Brain pericyte (primary cell): Measurements from ENCODE around the gene PMCH.
"Not testable (repeated sequence)": the region's sequence is repeated elsewhere in the genome, so short reads cannot be mapped to it uniquely, and the experiment has no call there.

Source experiments
- DNase-seq: peaks from one replicate; pipeline ENCODE4 v3.0.0-alpha.2; 2012; ENCODE audit warnings: low read depth, low spot score

Gene PMCH, protein sequence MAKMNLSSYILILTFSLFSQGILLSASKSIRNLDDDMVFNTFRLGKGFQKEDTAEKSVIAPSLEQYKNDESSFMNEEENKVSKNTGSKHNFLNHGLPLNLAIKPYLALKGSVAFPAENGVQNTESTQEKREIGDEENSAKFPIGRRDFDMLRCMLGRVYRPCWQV

DNA sequence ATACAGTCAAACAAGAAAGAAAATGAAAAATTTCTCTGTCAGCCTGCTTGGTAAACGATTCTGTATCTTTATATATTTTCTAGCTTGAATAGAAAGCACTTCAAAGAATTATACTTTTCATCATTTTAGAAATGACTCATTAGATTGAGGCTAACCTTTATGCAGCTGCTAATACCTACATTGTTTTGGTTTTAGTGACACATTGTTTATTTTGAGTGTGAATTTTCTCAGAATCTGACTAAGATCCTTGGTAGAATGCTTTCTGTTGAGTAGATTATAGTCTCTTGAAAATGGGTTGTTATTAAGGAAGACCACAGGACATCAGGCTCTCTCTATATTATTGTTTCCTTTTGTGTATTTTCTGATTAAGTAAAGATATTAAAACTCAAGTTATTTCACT, at the start of gene PMCH:
TSS of gene PMCH (minus strand) at position 45 of the 400 bp plus-strand sequence. CDS start 63 bp downstream, outside the sequence.
- DNase-seq = peak; percentile 18

DNA sequence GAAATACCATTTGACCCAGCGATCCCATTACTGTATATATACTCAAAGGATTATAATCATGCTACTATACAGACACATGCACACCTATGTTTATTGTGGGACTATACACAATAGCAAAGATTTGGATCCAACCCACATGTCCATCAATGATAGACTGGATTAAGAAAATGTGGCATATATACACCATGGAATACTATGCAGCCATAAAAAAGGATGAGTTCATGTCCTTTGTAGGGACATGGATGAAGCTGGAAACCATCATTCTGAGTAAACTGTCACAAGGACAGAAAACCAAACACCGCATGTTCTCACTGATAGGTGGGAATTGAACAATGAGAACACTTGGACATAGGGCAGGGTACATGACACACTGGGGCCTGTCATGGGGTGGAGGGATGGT, 43.2 kb upstream of the PMCH start:
- DNase-seq = not testable (repeated sequence)

DNA sequence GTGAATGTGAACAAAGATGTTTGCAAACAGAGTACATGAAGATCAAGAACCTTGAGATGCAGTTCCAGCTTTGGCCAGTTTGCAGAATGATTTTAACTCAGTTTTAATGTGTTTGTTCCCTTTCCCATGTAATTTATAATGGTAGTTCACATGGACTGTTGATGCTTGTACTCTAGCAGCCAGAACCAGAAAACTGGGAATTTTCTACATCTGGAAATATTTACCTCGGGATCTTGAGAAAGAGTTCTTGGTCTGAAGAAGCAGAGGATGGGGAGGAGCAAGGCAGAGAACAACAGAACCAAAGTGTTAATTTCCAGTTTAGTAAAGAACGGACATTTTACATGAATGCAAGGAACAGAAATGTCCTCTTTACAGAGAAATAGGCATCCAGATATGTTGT, 37.0 kb upstream of the PMCH start:
- no peak for DNase-seq

DNA sequence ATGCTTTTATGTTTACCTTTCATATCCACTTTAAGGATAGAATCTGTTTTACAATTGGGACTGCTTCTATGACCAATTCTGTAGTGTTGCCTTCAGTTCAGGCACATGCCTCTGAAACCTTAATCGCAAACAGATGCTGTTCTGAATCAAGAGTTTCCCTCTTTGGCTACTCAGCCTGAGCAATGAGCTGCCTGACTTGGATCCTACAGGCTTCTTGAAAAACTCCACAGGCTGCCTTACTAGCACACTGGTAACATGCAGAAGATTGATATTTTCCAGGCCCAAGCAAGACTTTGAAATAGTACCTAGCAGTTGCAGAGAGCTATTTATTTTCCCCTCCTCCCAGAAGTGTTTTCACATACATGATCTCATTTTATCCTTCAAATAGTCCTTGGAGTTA, 34.8 kb upstream of the PMCH start:
- DNase-seq = no peak

DNA sequence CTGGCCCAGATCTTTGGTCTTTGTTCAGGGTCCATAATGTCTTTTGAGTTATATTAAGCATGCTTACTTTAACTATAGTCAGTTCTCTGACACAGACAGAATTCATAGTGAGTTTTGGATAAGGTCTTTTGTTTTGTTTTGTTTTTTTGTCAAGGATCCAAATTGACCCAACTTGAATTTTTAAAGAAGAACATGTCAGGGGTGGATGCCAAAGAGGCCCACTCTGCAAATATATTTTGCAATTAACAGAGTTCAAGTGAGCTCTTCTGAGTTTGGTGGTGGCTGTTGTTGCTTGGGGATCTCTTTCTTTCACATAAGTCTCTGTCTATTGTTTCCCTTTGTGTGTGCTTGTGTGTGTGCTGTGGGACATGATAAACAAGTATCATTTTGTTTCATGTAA, 34.4 kb upstream of the PMCH start:
- DNase-seq = no peak

DNA sequence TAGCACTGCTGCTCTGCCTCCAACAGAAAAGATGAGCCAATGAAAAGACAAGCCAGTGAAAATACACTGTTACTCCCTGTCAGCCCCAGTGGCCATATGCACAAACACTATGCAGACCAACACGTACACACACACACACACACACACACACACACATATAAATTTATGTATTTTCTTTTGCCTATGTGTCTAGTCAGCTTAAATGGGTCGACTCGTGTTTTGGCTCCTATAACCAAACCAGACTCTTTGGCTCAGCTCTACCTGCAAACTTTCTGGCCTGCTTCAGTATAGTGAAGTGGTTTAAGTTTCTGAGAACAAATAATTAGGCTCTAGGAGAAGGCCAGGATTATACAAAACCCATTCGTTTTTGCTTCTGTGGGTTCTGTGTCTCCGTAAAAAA, 30.3 kb upstream of the PMCH start:
- no peak for DNase-seq

DNA sequence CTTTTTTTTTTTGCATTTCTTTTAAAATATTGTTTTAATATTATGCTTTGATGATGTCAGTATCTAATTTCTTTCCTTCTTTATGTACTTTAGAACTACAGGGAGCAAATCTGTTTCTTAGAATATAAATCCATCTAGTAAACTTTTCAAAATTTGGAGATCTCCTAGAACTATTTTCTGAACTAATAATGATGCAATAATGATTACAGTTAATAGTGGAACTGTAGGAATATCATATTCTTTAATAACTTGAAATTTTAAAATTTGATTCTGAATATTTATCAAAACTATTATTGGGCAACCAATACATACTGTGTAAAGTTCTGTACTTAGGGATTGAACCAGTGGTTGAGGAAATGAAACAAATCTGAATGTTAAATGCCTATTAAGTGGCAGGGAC, 23.1 kb upstream of the PMCH start:
- DNase-seq = no peak

DNA sequence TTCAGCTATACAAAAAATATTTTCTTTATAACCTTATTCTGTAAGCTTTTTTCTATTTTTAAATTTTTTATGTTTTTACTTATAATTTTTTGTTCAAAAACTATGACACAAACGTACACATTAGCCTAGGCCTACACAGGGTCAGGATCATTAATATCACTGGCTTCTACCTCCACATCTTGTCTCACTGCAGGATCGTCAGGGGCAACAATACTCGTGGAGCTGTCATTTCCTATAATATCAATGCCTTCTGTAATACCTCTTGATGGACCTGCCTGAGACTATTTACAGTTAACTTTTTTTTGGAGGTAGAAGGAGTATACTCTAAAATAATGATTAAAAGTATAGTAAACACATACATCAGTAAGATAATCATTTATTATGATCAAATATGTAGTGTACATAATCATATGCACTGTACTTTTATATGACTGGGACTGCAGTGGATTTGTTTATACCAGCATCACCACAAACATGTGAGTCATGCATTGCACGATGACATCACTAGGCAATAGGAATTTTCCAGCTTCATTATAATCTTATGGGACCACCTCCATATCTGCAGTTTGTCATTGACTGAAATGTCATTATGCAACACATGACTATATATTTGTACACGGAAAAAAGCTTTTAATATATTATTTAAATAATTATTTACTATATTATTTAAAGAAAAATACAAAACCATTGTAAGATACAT, 18.5 kb upstream of the PMCH start:
- DNase-seq = no peak

DNA sequence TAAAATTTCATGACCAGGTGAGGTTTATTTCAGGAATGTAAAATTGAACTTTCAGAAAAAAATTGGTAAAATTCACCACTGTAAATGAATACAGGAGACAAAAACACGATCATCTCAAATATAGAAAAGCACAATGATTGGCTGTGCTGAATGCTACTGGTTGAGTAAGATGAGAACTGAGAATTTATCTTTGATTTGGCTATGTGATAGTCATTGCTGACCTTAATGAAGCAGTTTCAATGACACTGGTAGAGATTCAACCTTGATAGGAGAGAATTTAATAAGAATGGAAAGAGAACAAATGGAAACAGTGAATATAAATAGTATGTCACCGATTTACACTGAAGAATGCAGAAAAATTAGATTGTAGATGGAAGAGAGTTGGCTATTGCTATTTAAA, 6.4 kb upstream of the PMCH start:
- DNase-seq = no peak

DNA sequence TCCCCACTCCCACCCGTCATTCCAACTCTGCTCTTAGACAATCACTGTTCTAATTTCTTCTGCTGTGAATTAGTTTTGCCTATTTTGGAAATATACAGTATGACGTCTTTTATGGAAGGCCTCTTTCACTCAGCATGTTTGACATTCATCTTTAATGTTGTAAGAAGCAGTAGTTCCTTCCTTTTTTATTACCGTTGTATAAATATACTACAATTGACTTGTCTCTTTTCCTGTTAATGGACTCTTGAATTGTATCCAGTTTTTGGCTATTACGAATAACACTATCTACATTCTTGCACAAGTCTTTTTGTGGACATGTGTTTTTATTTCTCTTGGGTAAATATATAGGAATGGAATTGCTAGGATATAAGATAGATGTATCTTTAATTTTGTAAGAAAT, 4.9 kb upstream of the PMCH start:
- no peak for DNase-seq

DNA sequence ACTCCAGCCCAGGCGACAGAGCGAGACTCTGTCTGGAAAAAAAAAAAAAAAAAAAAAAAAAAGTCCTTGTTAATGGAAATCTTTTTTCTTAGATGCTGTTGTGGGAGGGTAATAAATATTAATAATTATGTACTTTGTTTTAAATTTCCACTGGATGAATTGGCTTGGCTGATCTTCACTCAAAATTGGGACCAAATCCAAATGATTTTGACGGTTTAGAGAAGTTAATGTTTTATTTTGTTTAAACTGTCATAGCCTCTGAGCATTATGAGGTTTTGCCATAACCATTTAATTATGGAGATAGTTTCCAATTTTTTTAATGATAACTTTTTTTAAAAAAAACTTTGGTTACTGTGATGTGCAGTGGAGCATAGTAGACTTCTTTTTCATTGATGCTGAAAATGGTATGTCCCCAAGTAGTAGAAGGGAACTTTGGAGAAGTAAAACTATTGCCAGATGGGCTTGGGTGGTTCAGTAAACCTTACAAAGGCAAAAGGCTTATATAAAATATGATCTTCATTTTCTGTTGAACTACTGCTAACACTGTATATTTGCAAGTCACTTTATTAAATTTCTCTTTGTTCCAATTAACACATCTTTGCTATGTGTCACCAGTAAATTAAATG, 3.9 kb upstream of the PMCH start:
- no peak for DNase-seq

DNA sequence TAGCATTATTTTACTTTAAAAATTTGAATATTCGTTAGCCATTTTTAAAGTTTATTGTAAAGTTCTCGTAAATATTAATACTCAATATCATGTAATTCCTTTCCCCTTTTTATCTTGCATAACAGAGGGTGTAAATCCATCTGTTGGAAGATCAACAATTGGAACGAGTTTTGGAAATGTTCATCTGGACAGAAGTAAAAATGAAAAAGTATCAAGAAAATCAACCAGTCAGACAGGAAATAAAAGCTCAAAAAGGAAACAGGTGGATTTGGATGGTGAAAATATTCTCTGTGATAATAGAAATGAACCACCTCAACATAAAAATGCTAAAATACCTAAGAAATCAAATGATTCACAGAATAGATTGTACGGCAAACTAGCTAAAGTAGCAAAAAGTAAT, 1.8 kb downstream of the PMCH start:
- DNase-seq = no peak

DNA sequence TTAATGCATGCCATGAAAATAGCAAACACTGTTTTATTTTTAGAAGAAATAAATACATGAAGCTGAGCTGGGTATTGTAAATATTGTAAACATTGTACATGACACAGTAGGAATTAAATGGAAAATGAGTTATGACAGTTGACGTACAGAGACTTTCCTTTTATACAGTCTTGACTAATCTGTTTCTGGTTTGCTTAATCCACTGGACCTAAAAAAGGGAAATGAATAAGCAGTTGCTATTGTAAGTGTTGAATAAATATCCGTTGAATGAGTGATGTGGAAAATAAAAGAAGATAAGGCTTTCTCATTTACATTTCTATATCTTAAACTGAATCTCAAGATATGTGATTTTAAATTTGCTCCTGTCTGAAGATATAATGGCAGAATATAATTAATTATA, 15.0 kb downstream of the PMCH start:
- DNase-seq = no peak

DNA sequence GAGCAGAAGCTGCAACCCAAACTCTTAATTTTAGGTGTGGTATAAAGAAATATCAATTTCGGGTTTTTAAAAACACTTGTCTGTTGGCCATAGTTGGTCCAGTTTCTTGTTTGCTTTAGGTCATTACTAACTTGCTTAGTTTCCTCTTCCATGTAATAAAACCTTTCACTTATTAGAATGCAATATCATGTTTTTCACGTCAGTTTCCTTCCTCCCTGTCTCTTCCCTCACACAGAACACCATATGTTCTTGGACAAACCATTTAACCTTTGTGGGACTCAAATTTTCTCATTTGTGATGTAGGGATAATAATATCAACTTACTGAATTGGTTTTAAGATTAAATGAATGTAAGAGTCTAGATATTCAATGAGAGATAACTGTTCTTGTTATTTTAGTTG, 22.9 kb downstream of the PMCH start:
- DNase-seq = no peak

DNA sequence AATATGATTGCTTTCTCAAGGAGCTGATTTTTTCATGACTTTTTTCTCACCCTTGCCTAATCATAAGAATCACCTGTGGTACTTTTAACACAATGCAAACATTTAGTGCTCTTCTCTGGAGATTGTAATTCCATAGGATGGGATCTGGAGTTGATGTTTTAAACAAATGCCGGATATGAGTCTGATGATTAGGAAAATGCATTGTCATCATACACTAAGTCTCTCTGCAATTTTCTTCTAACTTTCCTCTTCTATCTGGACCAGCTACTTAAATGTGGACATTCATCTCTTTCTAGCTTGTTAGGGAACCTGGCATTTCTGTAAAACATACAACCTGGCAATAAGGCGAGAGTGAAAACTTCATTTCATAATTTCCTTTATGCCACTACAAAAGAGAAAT, 23.5 kb downstream of the PMCH start:
- no peak for DNase-seq

DNA sequence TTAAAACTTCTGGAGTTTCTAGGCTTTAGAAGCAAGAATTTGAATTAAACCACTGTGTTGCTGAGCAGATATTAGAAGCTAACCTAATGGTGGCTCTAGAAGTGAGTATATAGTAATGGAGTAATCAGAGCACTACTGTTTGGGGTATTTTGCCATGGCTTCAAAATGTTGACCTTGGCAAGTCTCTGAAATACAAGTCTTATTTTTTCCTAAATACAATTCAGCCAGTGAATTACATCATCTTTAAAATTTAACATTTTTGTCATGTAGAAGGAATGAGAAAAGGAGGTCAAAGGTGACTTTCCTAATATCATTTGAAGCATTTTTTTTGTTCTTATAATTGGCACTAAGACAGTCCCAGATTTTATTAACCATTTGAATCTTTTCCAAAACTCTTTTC, 25.2 kb downstream of the PMCH start:
- peak; percentile 12 for DNase-seq

DNA sequence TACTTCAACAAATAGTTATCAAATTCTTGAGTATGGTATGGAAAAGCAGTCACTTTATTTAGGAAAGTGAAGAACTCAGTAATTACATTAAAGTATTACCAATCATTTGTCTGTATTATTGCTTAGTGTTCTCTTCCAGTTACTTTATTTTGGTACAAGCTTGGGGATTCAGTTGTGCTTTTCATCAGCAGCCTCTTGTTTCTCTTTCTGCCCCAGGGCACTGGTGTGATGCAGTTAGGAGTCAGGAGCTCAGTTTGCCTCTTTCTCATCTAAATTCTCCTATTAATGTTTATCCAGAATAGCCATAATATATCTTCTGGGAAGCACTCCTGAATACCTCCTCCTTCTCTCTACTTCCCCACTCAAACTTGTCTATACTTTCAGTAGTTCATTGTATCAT, 25.7 kb downstream of the PMCH start:
- DNase-seq = no peak

DNA sequence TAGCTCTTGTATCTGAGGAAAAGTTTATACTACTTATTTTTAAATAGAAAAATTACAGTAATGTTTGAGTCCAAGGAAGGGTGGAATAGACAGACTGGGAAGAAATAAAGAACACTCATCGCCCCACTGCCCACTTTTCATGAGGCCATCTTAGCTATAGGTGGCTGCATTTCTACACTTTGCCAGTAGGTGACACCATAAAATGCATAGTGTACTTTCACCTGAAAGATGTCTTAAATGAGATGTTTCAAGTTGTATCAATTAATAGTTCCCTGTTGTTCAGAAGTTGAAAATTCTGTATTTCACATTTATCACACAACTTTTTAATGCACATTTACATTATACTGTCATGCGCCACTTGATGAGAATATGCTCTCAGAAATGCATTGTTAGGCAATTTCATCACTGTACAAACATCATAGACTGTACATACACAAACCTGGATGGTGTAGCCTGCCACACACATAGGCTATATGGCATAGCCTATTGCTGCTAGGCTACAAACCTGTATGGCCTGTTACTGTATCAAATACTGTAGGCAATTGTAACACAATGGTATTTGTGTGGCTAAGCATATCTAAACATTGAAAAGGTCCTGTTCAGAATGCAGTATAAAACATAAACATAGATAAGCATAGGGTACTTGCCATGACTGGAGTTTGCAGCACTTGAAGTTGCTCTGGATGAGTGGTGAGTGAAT, 27.6 kb downstream of the PMCH start:
- no peak for DNase-seq

DNA sequence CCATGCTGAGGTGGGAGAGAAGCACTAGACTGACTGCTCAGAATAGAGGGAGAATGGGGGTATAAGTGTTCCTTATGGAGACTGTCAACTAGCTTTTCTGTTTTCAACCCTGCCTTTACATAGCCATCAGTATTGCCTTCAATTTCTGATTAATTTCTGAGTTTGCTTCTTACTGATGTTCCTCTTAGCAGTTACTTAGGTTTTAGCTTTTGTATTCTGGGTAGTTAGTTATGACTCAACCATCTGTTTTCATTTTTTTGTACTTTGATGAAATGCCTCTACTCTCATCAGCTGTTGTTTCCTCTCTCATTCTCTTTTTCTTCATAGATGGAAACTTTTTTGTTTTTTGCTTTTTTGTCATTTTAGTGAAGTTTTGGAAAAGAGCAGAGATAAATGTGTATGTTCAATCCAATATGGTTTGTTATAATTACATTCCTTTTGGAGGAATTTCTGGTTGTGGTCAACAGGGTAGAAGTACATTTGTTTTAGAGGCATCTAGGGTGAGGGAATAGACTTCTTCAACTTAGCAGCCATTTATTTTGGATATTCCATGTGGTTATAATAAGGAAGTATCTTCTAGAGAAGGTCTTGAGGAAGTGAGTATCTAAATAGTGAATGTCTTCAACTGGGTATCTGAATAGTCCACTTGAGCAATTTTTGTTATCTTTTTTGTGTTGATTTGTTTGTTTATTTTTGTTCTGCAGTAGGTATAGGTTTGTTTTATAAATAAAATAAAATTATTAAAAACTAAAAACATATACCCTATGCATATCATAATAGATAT, 29.6 kb downstream of the PMCH start:
- no peak for DNase-seq

DNA sequence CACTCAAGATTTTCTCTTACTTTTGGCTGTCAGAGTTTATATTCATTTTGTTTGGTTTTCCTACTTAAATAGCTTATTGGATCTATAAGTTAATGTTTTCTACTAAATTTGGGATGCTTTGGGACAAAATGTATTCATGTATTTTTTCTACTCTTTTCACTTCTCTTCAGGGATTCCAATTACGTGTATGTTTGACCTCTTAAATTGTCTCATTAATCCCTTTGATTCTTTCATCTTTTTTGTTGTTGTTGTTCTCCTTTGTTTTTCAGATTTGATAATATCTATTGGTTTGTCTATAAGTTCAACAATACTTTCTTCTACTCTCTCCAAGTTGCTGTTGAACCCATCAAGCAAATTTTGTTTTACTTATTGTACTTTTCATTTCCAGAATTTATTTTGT, 34.2 kb downstream of the PMCH start:
- no peak for DNase-seq

DNA sequence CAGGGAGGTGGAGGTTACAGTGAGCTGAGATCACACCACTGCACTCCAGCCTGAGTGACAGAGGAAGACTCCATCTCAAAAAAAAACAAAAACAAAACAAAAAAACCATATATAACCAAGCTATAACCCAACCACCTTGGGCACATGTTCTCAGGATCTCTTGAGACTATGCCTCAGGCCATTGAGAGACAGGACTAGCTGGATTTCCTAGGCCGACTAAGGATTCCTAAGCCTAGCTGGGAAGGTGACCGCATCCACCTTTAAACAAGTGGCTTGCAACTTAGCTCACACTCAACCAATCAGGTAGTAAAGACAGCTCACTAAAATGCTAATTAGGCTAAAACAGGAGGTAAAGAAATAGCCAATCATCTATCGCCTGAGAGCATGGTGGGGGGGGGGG, 42.4 kb downstream of the PMCH start:
- not testable (repeated sequence) for DNase-seq

DNA sequence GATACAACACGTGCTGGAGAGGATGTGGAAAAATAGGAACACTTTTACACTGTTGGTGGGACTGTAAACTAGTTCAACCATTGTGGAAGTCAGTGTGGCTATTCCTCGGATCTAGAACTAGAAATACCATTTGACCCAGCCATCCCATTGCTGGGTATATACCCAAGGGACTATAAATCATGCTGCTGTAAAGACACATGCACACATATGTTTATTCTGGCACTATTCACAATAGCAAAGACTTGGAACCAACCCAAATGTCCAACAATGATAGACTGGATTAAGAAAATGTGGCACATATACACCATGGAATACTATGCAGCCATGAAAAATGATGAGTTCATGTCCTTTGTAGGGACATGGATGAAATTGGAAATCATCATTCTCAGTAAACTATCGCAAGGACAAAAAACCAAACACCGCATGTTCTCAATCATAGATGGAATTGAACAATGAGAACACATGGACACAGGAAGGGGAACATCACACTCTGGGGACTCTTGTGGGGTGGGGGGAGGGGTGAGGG, 50.5 kb downstream of the PMCH start:
- DNase-seq = not testable (repeated sequence)
